ENCODE data around the gene NUDT16L1.
"Not testable (repeated sequence)": the region's sequence is repeated elsewhere in the genome, so short reads cannot be mapped to it uniquely, and the experiment has no call there.

The NUDT16L1 gene

DNA sequence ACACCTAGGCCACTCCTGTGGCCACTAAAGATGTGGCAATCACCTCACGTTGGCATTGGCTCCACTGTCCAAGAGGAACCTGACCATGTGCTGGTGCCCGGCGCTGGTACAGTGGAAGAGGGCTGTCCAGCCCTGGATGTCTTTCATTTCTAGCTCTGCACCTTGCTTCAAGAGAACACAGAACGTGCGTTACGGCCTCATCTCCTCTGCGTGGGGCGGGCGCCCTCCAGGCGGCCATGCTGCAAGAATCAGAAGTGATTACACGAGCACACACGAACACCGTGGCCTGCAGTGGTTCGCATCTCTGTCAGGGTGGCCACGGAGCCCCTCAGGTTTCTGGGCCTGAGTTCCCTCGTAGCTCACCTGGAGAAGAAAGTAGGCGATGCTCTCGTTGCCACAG is 33.3 kb downstream of the NUDT16L1 start:
- DNase-seq: no peak

DNA sequence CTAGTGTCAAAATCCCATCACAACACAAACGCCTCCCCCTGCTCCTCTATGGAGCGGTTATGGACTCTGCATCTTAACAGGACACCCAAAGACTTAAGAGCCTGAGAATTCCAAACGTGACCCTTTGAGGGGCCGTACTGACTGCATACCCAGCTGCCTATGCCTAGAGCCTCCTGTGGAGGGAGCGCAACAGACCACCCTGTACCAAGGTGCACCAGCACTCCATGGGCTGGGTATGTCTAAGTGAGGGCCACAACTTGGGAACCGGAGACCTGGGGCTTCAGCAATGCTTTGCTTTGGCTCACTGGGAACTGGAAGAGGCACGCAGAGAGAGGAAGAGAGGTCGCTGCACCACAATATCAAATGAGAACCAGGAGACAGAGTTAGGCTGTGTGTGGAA is 35.3 kb downstream of the NUDT16L1 start:
- no peak for DNase-seq

DNA sequence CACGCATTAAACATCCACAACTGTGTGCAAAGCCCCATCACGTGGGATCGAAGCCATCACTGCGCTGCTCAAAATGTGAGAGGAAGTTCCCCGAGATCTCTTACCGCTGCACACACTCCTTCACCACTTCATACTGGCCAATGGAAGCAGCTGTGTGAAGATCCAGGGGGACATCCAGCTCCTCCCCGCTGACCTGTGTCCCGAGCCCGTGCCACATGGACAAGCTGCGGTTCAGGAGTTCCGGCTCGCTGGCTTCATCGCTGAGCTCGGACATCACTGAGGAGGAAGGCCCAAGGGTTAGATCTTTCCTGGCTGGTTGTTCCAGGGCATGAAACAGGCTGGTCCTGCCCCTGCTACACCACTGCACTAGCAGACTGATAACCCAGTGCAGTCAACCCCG is 36.5 kb downstream of the NUDT16L1 start:
- DNase-seq: no peak

DNA sequence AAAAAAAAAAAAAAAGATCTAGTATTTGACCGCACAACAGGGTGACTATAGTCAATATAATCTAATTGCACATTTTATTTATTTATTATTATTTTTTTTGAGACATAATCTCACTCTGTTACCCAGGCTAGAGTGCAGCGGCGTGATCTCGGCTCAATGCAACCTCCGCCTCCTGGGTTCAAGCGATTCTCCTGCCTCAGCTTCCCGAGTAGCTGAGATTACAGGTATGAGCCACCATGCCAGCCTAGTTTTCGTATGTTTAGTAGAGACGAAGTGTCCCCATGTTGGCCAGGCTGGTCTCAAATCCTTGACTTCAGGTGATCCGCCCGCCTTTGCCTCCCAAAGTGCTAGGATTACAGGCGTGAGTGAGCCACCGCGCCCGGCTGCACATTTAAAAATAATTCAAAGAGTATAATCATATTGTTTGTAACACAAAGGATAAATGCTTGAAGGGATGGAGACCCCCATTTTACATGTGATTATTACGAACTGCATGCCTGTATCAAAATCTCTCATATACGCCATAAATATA is 39.9 kb downstream of the NUDT16L1 start:
- DNase-seq: no peak

DNA sequence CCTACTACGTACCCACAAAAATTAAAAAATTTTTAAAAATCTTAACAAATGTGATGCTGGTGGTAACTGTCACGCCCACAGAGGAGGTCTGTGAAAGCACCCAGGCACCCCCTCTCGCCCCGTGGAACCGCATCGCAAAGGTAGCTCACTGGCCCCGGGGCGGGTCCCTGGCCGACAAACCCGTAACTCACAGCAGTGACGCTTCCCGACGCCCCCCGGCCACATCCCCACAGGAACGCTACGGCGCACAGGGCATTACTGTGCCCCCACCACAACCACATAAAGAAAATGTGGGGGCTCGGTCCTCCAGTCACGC is 40.3 kb downstream of the NUDT16L1 start:
- DNase-seq: no peak

DNA sequence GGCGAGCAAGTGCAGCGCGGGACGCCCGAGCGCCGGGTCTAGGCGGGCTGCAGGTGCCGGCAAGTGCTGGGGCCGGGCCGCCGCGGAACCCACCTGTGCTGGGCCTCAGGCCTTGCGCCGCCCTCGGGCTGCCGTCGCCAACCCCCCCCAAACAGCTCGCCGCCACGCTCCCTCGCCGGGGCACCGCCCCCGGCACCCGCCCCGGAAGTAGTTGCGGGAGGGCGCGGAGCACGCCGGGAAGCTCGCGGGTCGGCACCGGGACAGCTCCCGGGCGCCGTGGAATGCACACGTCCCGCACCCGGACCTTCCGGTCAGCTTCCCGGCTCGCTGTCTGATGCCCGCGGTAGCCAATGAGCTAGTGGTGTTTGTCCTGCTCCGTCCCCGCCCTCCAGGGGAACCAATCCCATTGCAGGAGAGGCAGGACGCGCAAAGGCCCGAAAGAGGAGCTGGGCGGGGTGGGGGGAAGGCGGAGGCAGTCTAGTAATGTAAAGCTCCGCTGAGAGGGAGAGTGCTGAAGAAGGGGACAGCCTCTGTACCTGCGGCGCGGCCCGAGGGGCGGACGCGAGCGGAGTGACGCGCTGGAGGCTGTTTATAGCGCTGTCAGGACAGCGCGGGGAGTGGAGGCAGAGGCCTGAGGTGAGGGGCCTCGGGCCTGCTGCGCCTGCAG is 40.8 kb downstream of the NUDT16L1 start, which contains the start of the genes ANKS3 and DNAAF8:
Gene ANKS3 (minus strand): TSS at position 209 of the 667 bp plus-strand sequence. CDS start 4,122 bp downstream, outside the sequence.
Gene DNAAF8 (plus strand): TSS at position 475 of the 667 bp plus-strand sequence. CDS start 1,978 bp downstream, outside the sequence.
- DNase-seq: peak; percentile 75

DNA sequence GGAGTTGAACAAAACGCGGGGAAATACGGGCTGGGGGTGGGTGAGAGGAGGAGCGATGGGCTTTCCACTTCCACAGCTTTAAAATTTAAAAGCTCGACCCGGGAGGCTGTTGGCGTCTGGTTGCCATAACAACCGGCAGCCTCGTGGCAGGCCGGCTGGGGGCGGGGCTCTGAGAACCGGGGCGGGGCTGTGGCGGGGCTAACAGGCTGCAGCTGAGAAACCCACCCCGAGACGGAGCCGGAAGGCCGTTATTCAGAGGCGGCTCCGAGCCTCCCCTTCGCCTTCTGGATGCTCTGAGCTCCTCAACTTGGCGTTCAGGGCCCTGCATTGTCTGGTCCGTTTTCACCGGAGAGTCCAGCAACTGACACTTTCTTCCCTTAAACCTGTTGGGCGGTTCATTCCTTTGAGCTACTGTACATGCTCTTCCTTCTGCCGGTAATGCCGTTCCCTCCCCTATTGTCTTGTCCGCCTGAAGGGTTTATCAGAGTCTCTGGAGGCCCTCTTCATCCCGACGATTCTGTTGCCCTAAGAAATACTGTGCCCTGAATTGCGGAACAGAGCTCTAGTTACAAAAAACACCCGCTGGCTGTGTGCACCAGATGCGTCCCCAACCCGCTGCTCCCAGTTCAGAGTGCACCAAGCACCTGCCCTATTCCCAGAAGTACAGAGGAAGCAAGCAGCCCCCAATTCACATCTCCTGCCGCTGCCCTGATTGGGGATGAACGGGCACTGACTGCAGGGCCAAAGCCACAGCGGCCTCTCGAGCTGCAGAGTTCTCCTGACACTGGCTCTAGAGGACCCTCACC is 41.6 kb downstream of the NUDT16L1 start:
- peak; percentile 67 for DNase-seq

DNA sequence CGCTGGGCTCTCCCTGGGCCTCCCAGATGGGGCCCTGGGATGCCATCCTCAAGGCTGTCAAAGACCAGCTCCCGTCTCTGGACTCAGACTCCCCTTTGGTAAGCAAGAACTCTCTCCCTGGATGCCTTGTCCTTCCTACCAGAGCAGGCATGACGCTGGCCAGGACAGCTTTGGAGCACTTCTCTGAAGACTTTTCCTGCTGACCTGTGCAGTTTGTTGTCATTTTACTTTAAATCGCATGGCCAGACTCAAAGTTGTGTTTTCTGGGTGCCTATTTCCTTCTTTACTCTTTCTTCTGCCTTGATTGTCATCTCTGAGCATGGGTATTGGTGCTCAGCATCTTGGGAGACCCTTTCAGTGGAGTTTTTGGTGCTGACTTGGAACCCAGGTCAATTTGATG is 43.2 kb downstream of the NUDT16L1 start:
- DNase-seq: no peak

DNA sequence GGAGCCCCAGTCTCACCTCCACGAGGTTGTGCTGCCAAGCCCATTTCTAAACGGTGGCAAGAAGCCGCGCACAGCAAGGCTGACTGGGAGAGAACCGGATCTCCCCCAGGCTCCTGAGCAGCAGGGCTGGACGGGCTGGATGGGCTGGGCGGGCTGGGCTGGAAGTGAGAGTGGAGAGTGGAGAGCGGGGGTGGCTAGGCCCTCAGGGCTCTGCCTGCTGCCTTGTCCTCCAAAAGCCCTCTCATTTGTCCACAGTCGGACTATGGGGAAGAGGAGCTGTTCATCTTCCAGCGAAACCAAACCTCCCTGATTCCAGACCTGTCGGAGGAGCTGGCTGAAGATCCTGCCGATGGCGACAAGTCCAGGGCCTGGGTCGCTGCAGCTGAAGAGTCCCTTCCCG is 44.2 kb downstream of the NUDT16L1 start:
- DNase-seq: no peak

DNA sequence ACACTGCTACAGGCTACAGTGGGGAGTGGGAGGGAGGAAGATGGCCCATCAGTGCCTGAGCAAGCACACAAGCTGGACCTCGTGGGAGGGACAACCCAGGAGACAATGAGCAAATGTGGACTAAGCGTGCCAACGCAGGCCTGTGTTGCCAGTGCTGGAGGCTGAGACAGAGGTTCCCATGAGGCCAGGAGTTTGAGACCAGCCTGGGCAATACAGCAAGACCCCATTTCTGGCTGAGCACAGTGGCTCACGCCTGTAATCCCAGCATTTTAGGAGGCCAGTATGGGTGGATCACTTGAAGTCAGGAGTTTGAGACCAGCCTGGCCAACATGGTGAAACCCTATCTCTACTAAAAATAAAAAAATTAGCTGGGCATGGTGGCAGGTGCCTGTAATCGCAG is 45.0 kb downstream of the NUDT16L1 start:
- DNase-seq: not testable (repeated sequence)

DNA sequence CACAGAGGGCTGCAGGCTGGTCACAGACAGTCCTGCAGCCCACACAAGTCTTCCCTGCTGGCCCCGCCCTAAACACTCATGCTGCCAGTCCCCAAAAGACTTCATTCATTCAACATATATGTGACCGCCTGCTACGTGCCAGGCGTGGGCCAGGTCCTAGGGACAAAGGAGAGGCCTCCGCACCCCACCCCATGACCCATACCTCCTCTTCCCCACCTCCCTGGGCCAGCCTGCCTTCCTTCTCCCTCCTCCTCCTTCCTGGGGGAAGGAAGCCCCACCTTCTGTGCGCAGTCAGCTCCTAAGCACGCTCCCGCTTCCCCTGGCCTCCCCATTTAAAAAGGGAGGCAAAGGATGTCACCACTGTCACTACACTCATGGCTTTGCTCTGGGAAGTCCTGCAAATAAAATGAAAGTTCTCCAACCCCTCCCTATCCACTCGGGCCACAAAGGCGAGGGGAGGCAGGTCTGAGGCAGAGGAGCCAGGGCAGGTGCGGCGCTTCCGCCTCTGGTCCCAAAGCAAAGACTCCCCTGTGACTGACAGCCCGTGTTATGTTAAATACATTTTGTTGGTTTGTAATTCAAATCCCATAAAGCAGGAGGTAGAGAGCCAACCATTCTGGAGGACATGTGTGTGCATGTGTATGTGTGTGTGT is 50.0 kb downstream of the NUDT16L1 start:
- DNase-seq: no peak

DNA sequence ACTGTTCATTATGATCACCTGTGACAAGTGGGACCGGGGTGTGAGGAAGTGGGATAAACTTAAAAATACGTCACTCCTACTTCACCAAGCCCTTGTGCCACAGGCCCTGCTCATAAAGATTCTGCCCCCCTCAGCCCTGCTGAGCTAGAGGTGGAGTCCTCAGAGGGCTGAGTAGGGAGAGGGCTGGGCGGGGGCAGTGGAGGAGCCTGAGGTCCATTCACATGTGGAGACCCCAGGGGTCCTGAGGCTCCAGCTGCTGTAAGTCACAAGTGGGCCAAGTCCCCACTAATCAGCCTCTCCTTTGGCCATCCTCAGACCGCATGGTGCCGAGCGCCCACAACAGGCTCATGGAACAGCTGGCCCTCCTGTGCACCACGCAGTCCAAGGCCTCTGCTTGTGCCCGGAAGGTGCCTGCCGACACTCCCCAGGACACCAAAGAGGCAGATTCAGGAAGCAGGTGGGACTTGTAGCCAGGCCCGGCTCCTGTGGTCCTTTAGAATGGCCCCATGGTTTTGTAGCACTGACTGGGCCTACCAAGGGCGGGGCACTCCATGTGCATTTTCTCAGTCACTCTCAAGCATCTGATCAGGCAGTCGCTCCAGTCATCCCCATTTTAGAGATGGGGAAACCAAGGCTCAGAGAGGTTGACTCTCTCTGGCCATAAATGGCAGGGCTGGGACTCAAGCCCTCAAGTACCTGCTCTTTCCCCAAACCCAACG is 51.4 kb downstream of the NUDT16L1 start:
- DNase-seq: no peak

DNA sequence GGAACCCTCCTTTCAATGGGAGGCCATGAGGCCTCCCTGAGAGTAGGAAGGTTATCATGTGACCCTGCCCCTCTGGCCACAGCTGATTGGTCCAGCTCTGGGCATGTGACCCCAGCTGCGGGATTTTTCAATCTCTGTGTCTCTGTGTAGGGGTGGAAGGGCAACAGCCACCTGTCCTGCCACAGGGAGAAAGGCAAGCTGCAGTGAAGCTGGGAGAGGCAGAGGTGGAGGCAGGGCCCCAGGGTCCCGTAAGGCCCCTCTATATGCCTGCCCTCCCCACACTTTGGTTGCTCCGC is 51.9 kb downstream of the NUDT16L1 start:
- DNase-seq: no peak
